Neural cell (in vitro differentiated cells): ENCODE measurements around the gene PDE2A. TPM values are rescaled to one million over a fixed set of nuclear protein-coding genes. Genes with fewer than 3 reads are reported as not detected.

Experiments used
- H2AFZ ChIP-seq: fragments of 200-600, 300-800 bp; sonication (generic), shearing (Covaris generic); 2 replicates; pipeline ENCODE4 v1.6.0; 2014; ENCODE audit warnings: low read depth, mild to moderate bottlenecking, antibody characterized with exemption, low read length, moderate library complexity
- H3F3A ChIP-seq: fragments of 200-600 bp; shearing (Covaris generic); 2 replicates; pipeline ENCODE4 v1.6.1; 2016; ENCODE audit warnings: mild to moderate bottlenecking, moderate library complexity, mixed read lengths, antibody characterized with exemption, low read length; ENCODE audit not compliant: insufficient read depth, poor library complexity, severe bottlenecking
- H3K27ac ChIP-seq: fragments of 200-600, 300-800 bp; sonication (generic), shearing (Covaris generic); 2 replicates; pipeline ENCODE4 v1.5.1; 2014; ENCODE audit warnings: mild to moderate bottlenecking, low read length, moderate library complexity
- H3K27me3 ChIP-seq: fragments of 300-800, 200-600 bp; sonication (generic), shearing (Covaris generic); 2 replicates; pipeline ENCODE4 v1.6.0; 2014; ENCODE audit warnings: mild to moderate bottlenecking, low read depth, low read length, moderate library complexity; ENCODE audit not compliant: insufficient read depth
- H3K36me3 ChIP-seq: fragments of 300-800, 200-600 bp; sonication (generic), shearing (Covaris generic); 2 replicates; pipeline ENCODE4 v1.5.1; 2014; ENCODE audit warnings: mild to moderate bottlenecking, antibody characterized with exemption, low read length, moderate library complexity; ENCODE audit not compliant: insufficient read depth
- H3K4me2 ChIP-seq: fragments of 300-800, 200-600 bp; sonication (generic), shearing (Covaris generic); 2 replicates; pipeline ENCODE4 v1.6.0; 2014; ENCODE audit warnings: mild to moderate bottlenecking, low read length
- H3K4me3 ChIP-seq: fragments of 300-800, 200-600 bp; sonication (generic), shearing (Covaris generic); 2 replicates; pipeline ENCODE4 v1.5.1; 2014; ENCODE audit warnings: mild to moderate bottlenecking, low read length, moderate library complexity
- H3K79me2 ChIP-seq: fragments of 200-600 bp; shearing (Covaris generic); replicated peaks from 2 replicates; pipeline ENCODE4 v1.6.0; 2014; ENCODE audit warnings: mild to moderate bottlenecking, low read length, moderate library complexity; ENCODE audit not compliant: insufficient read depth
- H3K9ac ChIP-seq: fragments of 300-800, 200-600 bp; sonication (generic), shearing (Covaris generic); 2 replicates; pipeline ENCODE4 v1.6.1; 2016; ENCODE audit warnings: mild to moderate bottlenecking, low read length, mixed read lengths
- H3K9me2 ChIP-seq: fragments of 200-600 bp; shearing (Covaris generic); 2 replicates; pipeline ENCODE4 v1.6.1; 2016; ENCODE audit warnings: mild to moderate bottlenecking, low read length, mixed read lengths; ENCODE audit not compliant: insufficient read depth
- H3K9me3 ChIP-seq: fragments of 200-600, 300-800 bp; sonication (generic), shearing (Covaris generic); 2 replicates; pipeline ENCODE4 v1.6.1; 2016; ENCODE audit warnings: mild to moderate bottlenecking, mixed run types, low read length, moderate library complexity, mixed read lengths
- H4K20me1 ChIP-seq: fragments of 200-600 bp; shearing (Covaris generic); 2 replicates; pipeline ENCODE4 v1.6.1; 2016; ENCODE audit warnings: mild to moderate bottlenecking, mixed run types; ENCODE audit not compliant: insufficient read depth
- EP300 ChIP-seq: fragments of 450-650 bp; conservative IDR thresholded peaks from 2 replicates; pipeline ENCODE4 v1.6.1; 2014; ENCODE audit warnings: antibody characterized with exemption, mild to moderate bottlenecking, moderate library complexity; ENCODE audit not compliant: poor library complexity, severe bottlenecking
- EZH2 ChIP-seq: fragments of 200-600, 300-800 bp; shearing (Covaris generic), sonication (generic); IDR thresholded peaks from 2 replicates; pipeline ENCODE4 v1.6.1; 2014; ENCODE audit warnings: antibody characterized with exemption, low read length, borderline replicate concordance, mild to moderate bottlenecking; ENCODE audit not compliant: insufficient read depth, poor library complexity, severe bottlenecking
- MXI1 ChIP-seq: fragments of 450-650 bp; conservative IDR thresholded peaks from 2 replicates; pipeline ENCODE4 v1.6.1; 2014; ENCODE audit warnings: antibody characterized with exemption, mild to moderate bottlenecking; ENCODE audit not compliant: poor library complexity, severe bottlenecking
- POLR2AphosphoS5 ChIP-seq: IDR thresholded peaks from 2 replicates; pipeline ENCODE4 v1.6.1; 2012
- RAD21 ChIP-seq: fragments of 450-650 bp; conservative IDR thresholded peaks from 2 replicates; pipeline ENCODE4 v1.6.1; 2014; ENCODE audit warnings: antibody characterized with exemption, mild to moderate bottlenecking, moderate library complexity
- SMC3 ChIP-seq: fragments of 450-650 bp; conservative IDR thresholded peaks from 2 replicates; pipeline ENCODE4 v1.6.1; 2014; ENCODE audit warnings: antibody characterized with exemption, mild to moderate bottlenecking, moderate library complexity; ENCODE audit not compliant: poor library complexity
- TAF1 ChIP-seq: IDR thresholded peaks from 2 replicates; pipeline ENCODE4 v1.6.1; 2012; ENCODE audit warnings: low read depth
- polyA plus RNA-seq: library from polyadenylated mRNA; depleted of rRNA; stranded (reverse); fragments of >200 nt; gene quantifications from 2 replicates; pipeline ENCODE4 v1.2.3, GENCODE V29; 2014
- TF ChIP-seq, protein P1 (sequence below): IDR thresholded peaks from 2 replicates; pipeline ENCODE4 v1.6.1; 2012; ENCODE audit warnings: borderline replicate concordance
- TF ChIP-seq, protein P2 (sequence below): fragments of 450-650 bp; IDR thresholded peaks from 2 replicates; pipeline ENCODE4 v1.5.1; 2014; ENCODE audit warnings: antibody characterized with exemption, mild to moderate bottlenecking, moderate library complexity; ENCODE audit not compliant: poor library complexity, severe bottlenecking

PDE2A gene
- polyA plus RNA-seq, 1 donor from 2014 or later, result 11.6 TPM

DNA sequence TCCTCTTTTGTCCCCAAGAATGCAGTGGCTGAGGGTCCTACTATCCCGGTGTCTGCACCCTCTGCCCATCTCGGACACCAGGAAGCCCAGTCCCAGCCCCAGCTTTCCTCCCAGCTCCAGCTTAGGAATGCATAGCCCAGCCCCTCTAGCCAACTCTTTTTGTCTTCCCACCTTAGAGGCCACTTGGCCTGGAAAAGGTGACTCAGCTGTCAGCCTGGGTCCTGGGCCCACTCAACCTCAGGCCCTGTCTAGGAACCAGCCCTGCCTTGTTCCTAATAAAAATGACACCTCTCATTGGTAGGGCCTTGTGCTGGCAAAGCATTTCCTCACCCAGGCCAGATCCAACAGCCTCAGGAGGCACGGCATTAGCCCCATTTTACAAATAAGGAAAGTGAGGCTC lies 28.2 kb downstream of the PDE2A start:
- no peak overlapping the region for H3K4me2 ChIP-seq
- H2AFZ ChIP-seq, result no peak overlapping the region
- no peaks in the 10 kb centered on the region for H3K9me2 ChIP-seq
- H3K4me3 ChIP-seq, result no peak overlapping the region
- H3K36me3 ChIP-seq, result no peaks in the 10 kb centered on the region
- H3K79me2 ChIP-seq, result no peaks in the 10 kb centered on the region
- TF ChIP-seq MXI1, result no peak
- TF ChIP-seq EP300, result no peak
- TF ChIP-seq POLR2AphosphoS5, result no peak
- TF ChIP-seq, protein P1, sequence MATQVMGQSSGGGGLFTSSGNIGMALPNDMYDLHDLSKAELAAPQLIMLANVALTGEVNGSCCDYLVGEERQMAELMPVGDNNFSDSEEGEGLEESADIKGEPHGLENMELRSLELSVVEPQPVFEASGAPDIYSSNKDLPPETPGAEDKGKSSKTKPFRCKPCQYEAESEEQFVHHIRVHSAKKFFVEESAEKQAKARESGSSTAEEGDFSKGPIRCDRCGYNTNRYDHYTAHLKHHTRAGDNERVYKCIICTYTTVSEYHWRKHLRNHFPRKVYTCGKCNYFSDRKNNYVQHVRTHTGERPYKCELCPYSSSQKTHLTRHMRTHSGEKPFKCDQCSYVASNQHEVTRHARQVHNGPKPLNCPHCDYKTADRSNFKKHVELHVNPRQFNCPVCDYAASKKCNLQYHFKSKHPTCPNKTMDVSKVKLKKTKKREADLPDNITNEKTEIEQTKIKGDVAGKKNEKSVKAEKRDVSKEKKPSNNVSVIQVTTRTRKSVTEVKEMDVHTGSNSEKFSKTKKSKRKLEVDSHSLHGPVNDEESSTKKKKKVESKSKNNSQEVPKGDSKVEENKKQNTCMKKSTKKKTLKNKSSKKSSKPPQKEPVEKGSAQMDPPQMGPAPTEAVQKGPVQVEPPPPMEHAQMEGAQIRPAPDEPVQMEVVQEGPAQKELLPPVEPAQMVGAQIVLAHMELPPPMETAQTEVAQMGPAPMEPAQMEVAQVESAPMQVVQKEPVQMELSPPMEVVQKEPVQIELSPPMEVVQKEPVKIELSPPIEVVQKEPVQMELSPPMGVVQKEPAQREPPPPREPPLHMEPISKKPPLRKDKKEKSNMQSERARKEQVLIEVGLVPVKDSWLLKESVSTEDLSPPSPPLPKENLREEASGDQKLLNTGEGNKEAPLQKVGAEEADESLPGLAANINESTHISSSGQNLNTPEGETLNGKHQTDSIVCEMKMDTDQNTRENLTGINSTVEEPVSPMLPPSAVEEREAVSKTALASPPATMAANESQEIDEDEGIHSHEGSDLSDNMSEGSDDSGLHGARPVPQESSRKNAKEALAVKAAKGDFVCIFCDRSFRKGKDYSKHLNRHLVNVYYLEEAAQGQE, result no peak
- no peak for TF ChIP-seq EZH2
- no peak for TF ChIP-seq SMC3
- TF ChIP-seq TAF1, result no peak
- no peak for TF ChIP-seq RAD21
- TF ChIP-seq, protein P2, sequence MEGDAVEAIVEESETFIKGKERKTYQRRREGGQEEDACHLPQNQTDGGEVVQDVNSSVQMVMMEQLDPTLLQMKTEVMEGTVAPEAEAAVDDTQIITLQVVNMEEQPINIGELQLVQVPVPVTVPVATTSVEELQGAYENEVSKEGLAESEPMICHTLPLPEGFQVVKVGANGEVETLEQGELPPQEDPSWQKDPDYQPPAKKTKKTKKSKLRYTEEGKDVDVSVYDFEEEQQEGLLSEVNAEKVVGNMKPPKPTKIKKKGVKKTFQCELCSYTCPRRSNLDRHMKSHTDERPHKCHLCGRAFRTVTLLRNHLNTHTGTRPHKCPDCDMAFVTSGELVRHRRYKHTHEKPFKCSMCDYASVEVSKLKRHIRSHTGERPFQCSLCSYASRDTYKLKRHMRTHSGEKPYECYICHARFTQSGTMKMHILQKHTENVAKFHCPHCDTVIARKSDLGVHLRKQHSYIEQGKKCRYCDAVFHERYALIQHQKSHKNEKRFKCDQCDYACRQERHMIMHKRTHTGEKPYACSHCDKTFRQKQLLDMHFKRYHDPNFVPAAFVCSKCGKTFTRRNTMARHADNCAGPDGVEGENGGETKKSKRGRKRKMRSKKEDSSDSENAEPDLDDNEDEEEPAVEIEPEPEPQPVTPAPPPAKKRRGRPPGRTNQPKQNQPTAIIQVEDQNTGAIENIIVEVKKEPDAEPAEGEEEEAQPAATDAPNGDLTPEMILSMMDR, result no peak
- H3K27ac ChIP-seq, result no peak overlapping the region
- no peaks in the 10 kb centered on the region for H3F3A ChIP-seq
- H4K20me1 ChIP-seq, result no peaks in the 10 kb centered on the region
- H3K9me3 ChIP-seq, result no peaks in the 10 kb centered on the region
- peaks cover 27% of the 10 kb centered on the region for H3K27me3 ChIP-seq
- H3K9ac ChIP-seq, result no peak overlapping the region

DNA sequence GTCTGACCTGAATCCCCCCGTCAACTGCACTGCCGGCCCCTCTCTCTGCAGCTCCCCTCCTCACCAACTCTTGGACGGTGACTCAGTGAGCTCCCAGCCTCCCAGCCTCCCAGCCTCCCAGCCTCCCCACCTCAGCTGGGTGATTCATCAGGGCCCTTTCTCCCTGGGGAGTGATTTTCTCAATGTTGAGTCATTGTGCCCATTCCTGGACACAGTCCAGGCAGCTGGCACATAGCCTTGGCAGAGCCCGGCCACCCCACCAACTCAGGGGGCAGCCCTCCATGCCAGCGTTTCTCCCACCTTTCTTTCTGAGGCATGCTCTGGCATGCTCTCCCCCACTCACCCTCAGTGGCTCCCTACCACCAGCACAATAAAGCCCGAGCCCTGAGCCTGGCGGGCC lies 30.7 kb downstream of the PDE2A start:
- Histone ChIP-seq H3K4me2 (no peak overlapping the region), H2AFZ (no peak overlapping the region)

More for the DNA sequence above, 30.7 kb downstream of the PDE2A start:
- H3K4me3 ChIP-seq, result peak overlapping the region; percentile 68
- H3K27me3 ChIP-seq, result peaks cover 35% of the 10 kb centered on the region
- H3F3A ChIP-seq, result no peaks in the 10 kb centered on the region
- no peak overlapping the region for H3K9ac ChIP-seq
- H3K27ac ChIP-seq, result no peak overlapping the region
- H3K79me2 ChIP-seq, result no peaks in the 10 kb centered on the region
- no peaks in the 10 kb centered on the region for H3K9me2 ChIP-seq
- no peaks in the 10 kb centered on the region for H3K36me3 ChIP-seq
- no peaks in the 10 kb centered on the region for H3K9me3 ChIP-seq
- H4K20me1 ChIP-seq, result no peaks in the 10 kb centered on the region
- TF ChIP-seq EZH2, result no peak
- TF ChIP-seq, protein P2, result no peak
- no peak for TF ChIP-seq SMC3
- TF ChIP-seq, protein P1, result no peak
- TF ChIP-seq EP300, result no peak
- no peak for TF ChIP-seq TAF1
